SK-N-SH (cell line): ENCODE results near the gene JAK1. TPM values are rescaled to one million over a fixed set of nuclear protein-coding genes. Genes with fewer than 3 reads are reported as not detected.

Source experiments
- CTCF ChIA-PET: fragments of 300-600, 350-600 bp; formaldehyde crosslinking; extraction: SDS; loops from one replicate; lab custom pipeline; 2021; lab: Yijun Ruan, JAX
- POLR2A ChIA-PET: fragments of 350-600 bp; sonication (Branson Sonifier 250); formaldehyde crosslinking; extraction: SDS; loops from one replicate; lab custom pipeline; 2020; ENCODE audit warnings: antibody characterized with exemption, inconsistent platforms; lab: Yijun Ruan, JAX
- DNase-seq: peaks from one replicate; pipeline ENCODE4 v3.0.0; 2012
- H2AFZ ChIP-seq: fragments of 200-600 bp; sonication (generic); 2 replicates; pipeline ENCODE4 v1.8.1; 2016; ENCODE audit warnings: antibody characterized with exemption, mild to moderate bottlenecking, low read depth
- H3F3A ChIP-seq: fragments of 200-600 bp; sonication (generic); replicated peaks from 2 replicates; pipeline ENCODE3; 2016; ENCODE audit warnings: antibody characterized with exemption, mild to moderate bottlenecking; ENCODE audit not compliant: insufficient read depth
- H3K27ac ChIP-seq, 2 experiments: fragments of 200-500 bp in 1 of 2; fragments of 200-600 bp in 1 of 2; sonication (Bioruptor generic) in 1 of 2; sonication (generic), shearing (Covaris generic) in 1 of 2; 2 replicates each; pipeline versions ENCODE4 v1.5.1 to v1.6.1; 2014 to 2016; ENCODE audit warnings: low read depth in 2 of 2, inconsistent platforms in 1 of 2, low read length in 1 of 2, mild to moderate bottlenecking in 1 of 2, mixed read lengths in 1 of 2
- H3K27me3 ChIP-seq: fragments of 200-600 bp; sonication (generic), shearing (Covaris generic); 2 replicates; pipeline ENCODE4 v1.6.1; 2016; ENCODE audit warnings: mixed run types; ENCODE audit not compliant: insufficient read depth
- H3K36me3 ChIP-seq, 2 experiments: fragments of 200-500 bp in 1 of 2; fragments of 200-600 bp in 1 of 2; sonication (Bioruptor generic) in 1 of 2; sonication (generic) in 1 of 2; replicated peaks in 1 of 2; 2 replicates each; pipeline versions ENCODE3 to v1.5.1; 2014 to 2016; ENCODE audit warnings: low read length in 1 of 2, mild to moderate bottlenecking in 1 of 2; ENCODE audit not compliant: insufficient read depth in 2 of 2, control insufficient read depth in 1 of 2
- H3K4me1 ChIP-seq, 2 experiments: fragments of 200-500 bp in 1 of 2; fragments of 200-600 bp in 1 of 2; sonication (Bioruptor generic) in 1 of 2; sonication (generic), shearing (Covaris generic) in 1 of 2; 2 replicates each; pipeline versions ENCODE4 v1.5.1 to v1.6.1; 2014 to 2016; ENCODE audit warnings: low read depth in 1 of 2, low read length in 1 of 2, mixed run types in 1 of 2; ENCODE audit not compliant: insufficient read depth in 2 of 2, control insufficient read depth in 1 of 2
- H3K4me2 ChIP-seq: fragments of 200-600 bp; sonication (generic), shearing (Covaris generic); 2 replicates; pipeline ENCODE4 v1.6.1; 2017; ENCODE audit warnings: mixed run types
- H3K4me3 ChIP-seq, 2 experiments: fragments of 200-500 bp in 1 of 2; fragments of 200-600 bp in 1 of 2; sonication (Bioruptor generic) in 1 of 2; sonication (generic), shearing (Covaris generic) in 1 of 2; 2 replicates each; pipeline versions ENCODE4 v1.5.1 to v1.8.1; 2014 to 2016; ENCODE audit warnings: low read depth in 2 of 2, inconsistent platforms in 1 of 2, low read length in 1 of 2, mild to moderate bottlenecking in 1 of 2, mixed read lengths in 1 of 2, moderate library complexity in 1 of 2
- H3K79me2 ChIP-seq: fragments of 200-600 bp; sonication (generic); 2 replicates; pipeline ENCODE4 v1.8.1; 2017; ENCODE audit warnings: mild to moderate bottlenecking; ENCODE audit not compliant: insufficient read depth
- H3K9ac ChIP-seq: fragments of 200-600 bp; sonication (generic); 2 replicates; pipeline ENCODE4 v1.6.1; 2017; ENCODE audit warnings: mixed run types
- H3K9me2 ChIP-seq: fragments of 200-600 bp; sonication (generic); 2 replicates; pipeline ENCODE4 v1.6.1; 2017; ENCODE audit warnings: mixed run types
- H3K9me3 ChIP-seq: fragments of 200-600 bp; sonication (generic); 2 replicates; pipeline ENCODE4 v1.6.1; 2017; ENCODE audit warnings: mixed run types, mild to moderate bottlenecking, moderate library complexity
- H4K20me1 ChIP-seq: fragments of 200-600 bp; sonication (generic); 2 replicates; pipeline ENCODE4 v1.6.1; 2017; ENCODE audit warnings: mild to moderate bottlenecking, mixed run types; ENCODE audit not compliant: insufficient read depth
- ELF1 ChIP-seq: IDR thresholded peaks from 2 replicates; pipeline ENCODE4 v1.4.0; 2012
- EP300 ChIP-seq, 2 experiments: IDR thresholded peaks; 2 replicates each; pipeline versions ENCODE4 v1.4.0 to v1.6.1; 2012; ENCODE audit warnings: borderline replicate concordance in 1 of 2, low read depth in 1 of 2, low read length in 1 of 2
- EZH2phosphoT487 ChIP-seq: fragments of 200-600 bp; sonication (generic); IDR thresholded peaks from 2 replicates; pipeline ENCODE4 v1.6.1; 2017; ENCODE audit warnings: low read depth, mixed run types, mild to moderate bottlenecking, antibody characterized with exemption, moderate library complexity, borderline replicate concordance
- FOXJ3 ChIP-seq: sonication (generic); formaldehyde crosslinking; IDR thresholded peaks from 2 replicates; pipeline ENCODE4 v1.5.1; 2020; ENCODE audit warnings: mild to moderate bottlenecking, missing genetic modification reagents
- FOXM1 ChIP-seq: IDR thresholded peaks from 2 replicates; pipeline ENCODE4 v1.4.0; 2012; ENCODE audit warnings: low read depth, mild to moderate bottlenecking
- IRF3 ChIP-seq: fragments of 150-350 bp; IDR thresholded peaks from 2 replicates; pipeline ENCODE4 v1.6.1; 2016; ENCODE audit warnings: mild to moderate bottlenecking, low read depth, low read length
- JUND ChIP-seq: IDR thresholded peaks from 2 replicates; pipeline ENCODE4 v1.4.0; 2012
- MEF2A ChIP-seq: IDR thresholded peaks from 2 replicates; pipeline ENCODE4 v1.4.0; 2012; ENCODE audit warnings: low read depth, borderline replicate concordance
- MXI1 ChIP-seq: IDR thresholded peaks from 2 replicates; pipeline ENCODE4 v1.6.1; 2012; ENCODE audit warnings: mild to moderate bottlenecking, low read depth, low read length, improper control_type of control experiment
- PBX3 ChIP-seq: IDR thresholded peaks from 2 replicates; pipeline ENCODE4; 2012
- POLR2AphosphoS5 ChIP-seq: IDR thresholded peaks from 2 replicates; pipeline ENCODE4 v1.6.1; 2012; ENCODE audit warnings: low read depth, low read length
- RAD21 ChIP-seq: IDR thresholded peaks from 2 replicates; pipeline ENCODE4 v1.6.1; 2012; ENCODE audit warnings: mild to moderate bottlenecking, low read length
- REST ChIP-seq: IDR thresholded peaks from 2 replicates; pipeline ENCODE4 v1.6.1; 2012; ENCODE audit warnings: mild to moderate bottlenecking, low read depth, low read length, moderate library complexity
- RFX5 ChIP-seq: IDR thresholded peaks from 2 replicates; pipeline ENCODE4 v1.6.1; 2012; ENCODE audit warnings: mild to moderate bottlenecking, improper control_type of control experiment, low read length
- RXRA ChIP-seq: IDR thresholded peaks from 2 replicates; pipeline ENCODE4 v1.4.0; 2012; ENCODE audit warnings: low read depth, mild to moderate bottlenecking, borderline replicate concordance
- SMC3 ChIP-seq: IDR thresholded peaks from 2 replicates; pipeline ENCODE4 v1.6.1; 2012; ENCODE audit warnings: low read depth, low read length, improper control_type of control experiment
- USF2 ChIP-seq: fragments of 150-350 bp; IDR thresholded peaks from 2 replicates; pipeline ENCODE4 v1.6.1; 2017; ENCODE audit warnings: antibody characterized with exemption, low read length, low read depth, borderline replicate concordance
- ZBTB33 ChIP-seq: IDR thresholded peaks from 2 replicates; pipeline ENCODE4 v1.4.0; 2012; ENCODE audit warnings: low read depth, borderline replicate concordance
- WGBS: methylation state at CpG from one replicate; pipeline ENCODE4 v1.1.6; 2017; ENCODE audit warnings: low lambda C conversion rate; 5-methylcytosine and 5-hydroxymethylcytosine counted together
- polyA plus RNA-seq, 3 experiments: library from polyadenylated mRNA; depleted of rRNA; stranded (reverse); fragments of >200 nt; gene quantifications; 2 replicates each; pipeline ENCODE4 v1.2.3, GENCODE V29; 2012

The JAK1 gene
- polyA plus RNA-seq, 1 of the 3 experiments (the other 2 are of a cell fraction) = 47.5 TPM

GRCh38 chr1:64854674-64855073, 111.7 kb downstream of the JAK1 start:
- Histone ChIP-seq H3K36me3 (peaks cover 43 to 81% of the 10 kb centered on the region in 2 experiments), H3K79me2 (no peaks in the 10 kb centered on the region), H3K4me2 (no peak overlapping the region), H2AFZ (no peak overlapping the region), H3K27ac (no peak overlapping the region), H3K9me2 (no peaks in the 10 kb centered on the region), H3F3A (no peaks in the 10 kb centered on the region), H3K27me3 (no peaks in the 10 kb centered on the region), H3K4me1 (no peaks in the 10 kb centered on the region; a peak in 1 of 4 replicates), H4K20me1 (no peaks in the 10 kb centered on the region), H3K4me3 (no peak overlapping the region), H3K9me3 (no peaks in the 10 kb centered on the region), H3K9ac (no peak overlapping the region)
- DNase-seq = no peak
- ChIA-PET POLR2A (no interaction called here), CTCF (no interaction called here)
- 94% methylated on average over 5 of the region's 5 CpGs for WGBS
- no peak for TF ChIP-seq IRF3
- TF ChIP-seq RFX5 = no peak
- no peak for TF ChIP-seq PBX3
- TF ChIP-seq MEF2A = no peak
- TF ChIP-seq ZBTB33 = no peak
- TF ChIP-seq RXRA = no peak
- no peak for TF ChIP-seq POLR2AphosphoS5
- TF ChIP-seq JUND = no peak
- no peak for TF ChIP-seq USF2
- TF ChIP-seq EP300 (IDR thresholded peaks at IDR 0.05; ENCODE audit: borderline replicate concordance in 1 of 2, low read depth in 1 of 2, low read length in 1 of 2) = no peak
- no peak for TF ChIP-seq MXI1
- no peak for TF ChIP-seq RAD21
- no peak for TF ChIP-seq REST
- no peak for TF ChIP-seq FOXJ3 (CRISPR knock-in tag)
- TF ChIP-seq EZH2phosphoT487 = no peak
- no peak for TF ChIP-seq ELF1
- TF ChIP-seq FOXM1 = no peak
- TF ChIP-seq SMC3 = no peak
